Measurements from ENCODE around the gene MINDY4B.

DNA sequence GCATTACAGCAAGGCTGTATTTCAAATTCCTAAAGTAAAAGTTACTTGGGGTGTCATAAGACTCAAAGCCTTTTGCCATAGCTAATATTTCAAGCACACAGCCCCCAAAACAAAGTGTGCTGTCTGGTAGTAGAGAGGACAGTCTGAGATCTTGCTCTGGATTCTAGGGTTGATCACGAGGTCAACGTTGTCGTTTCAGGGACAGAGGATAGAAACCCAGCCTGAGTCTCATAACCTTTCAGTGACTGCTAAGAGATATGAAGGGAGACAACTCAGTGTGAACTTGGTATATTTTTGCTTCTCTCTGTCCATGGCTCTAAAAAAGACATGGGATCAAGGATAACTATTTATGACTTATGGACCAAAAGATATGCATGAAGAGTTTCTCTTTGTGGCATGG lies 25.6 kb upstream of the MINDY4B start:
- TF ChIP-seq POLR2AphosphoS5 (IDR thresholded peaks at IDR 0.05; ENCODE audit: low read depth, low read length): no peak
- TF ChIP-seq TAF1 (IDR thresholded peaks at IDR 0.05; ENCODE audit: low read depth, low read length): no peak
- TF ChIP-seq POLR2A (IDR thresholded peaks at IDR 0.05; ENCODE audit: low read depth, low read length): no peak

Measured in GM12891 (cell line).